ENCODE data around the gene WWC2.

WWC2 gene

DNA sequence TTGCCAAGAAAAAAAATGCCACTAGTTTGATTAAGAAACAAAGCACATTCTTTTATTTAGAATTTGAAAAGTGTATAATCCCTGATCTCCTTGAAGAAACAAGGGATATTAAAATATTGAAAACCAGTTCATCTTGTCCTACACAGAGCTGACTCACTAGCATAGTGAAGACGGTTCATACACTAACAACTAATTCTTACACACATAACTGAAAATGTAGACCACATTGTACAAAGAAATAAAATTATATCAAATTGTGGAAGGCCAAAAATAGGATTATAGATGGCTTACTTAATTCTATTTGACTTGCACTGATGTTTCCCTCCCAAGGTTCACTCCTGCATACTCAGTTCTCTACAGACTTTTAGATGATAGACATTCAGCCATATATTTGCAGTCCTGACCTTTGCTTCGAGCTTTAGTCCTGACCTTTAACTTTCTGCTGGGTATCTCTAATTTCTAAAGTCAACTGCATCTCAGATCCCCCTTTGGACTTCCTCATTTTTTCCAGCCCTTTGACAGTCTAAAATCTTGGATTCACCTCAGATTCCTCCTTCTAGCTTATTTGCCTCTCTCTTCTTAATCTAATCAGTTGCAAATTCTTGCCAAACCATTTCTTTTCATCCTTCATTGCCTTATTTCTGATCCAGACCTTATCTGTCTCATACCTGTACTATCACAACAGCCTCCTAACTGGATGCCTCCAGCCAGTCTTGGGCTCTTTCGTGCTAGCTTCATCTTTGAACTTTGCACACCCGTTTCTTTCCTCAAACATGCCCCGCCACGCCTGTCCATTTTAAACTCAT, 4.5 kb upstream of the WWC2 start:
- H3K4me3 ChIP-seq (ENCODE audit: low read depth, low read length): no peak overlapping the region
- TF ChIP-seq, protein P1, sequence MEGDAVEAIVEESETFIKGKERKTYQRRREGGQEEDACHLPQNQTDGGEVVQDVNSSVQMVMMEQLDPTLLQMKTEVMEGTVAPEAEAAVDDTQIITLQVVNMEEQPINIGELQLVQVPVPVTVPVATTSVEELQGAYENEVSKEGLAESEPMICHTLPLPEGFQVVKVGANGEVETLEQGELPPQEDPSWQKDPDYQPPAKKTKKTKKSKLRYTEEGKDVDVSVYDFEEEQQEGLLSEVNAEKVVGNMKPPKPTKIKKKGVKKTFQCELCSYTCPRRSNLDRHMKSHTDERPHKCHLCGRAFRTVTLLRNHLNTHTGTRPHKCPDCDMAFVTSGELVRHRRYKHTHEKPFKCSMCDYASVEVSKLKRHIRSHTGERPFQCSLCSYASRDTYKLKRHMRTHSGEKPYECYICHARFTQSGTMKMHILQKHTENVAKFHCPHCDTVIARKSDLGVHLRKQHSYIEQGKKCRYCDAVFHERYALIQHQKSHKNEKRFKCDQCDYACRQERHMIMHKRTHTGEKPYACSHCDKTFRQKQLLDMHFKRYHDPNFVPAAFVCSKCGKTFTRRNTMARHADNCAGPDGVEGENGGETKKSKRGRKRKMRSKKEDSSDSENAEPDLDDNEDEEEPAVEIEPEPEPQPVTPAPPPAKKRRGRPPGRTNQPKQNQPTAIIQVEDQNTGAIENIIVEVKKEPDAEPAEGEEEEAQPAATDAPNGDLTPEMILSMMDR (IDR thresholded peaks at IDR 0.05; ENCODE audit: borderline replicate concordance, insufficient read depth, low read depth, low read length): no peak

DNA sequence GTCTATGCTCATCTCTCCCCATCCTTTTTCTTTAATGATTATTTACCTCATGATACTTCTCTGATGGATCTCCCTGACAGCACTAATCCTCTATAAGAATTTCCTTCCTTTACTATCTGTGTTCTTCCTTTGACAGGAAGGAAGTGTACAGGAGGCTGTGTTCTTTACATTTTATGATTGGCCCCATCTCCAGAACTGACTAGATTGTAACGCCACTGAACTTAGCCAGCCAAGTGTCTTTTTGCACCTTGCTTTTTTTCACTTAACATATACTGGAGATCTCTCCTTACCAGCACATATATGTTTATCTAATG, 3.9 kb upstream of the WWC2 start:
- no peak overlapping the region for H3K4me3 ChIP-seq (ENCODE audit: low read depth, low read length)
- TF ChIP-seq, protein P1 (IDR thresholded peaks at IDR 0.05; ENCODE audit: borderline replicate concordance, insufficient read depth, low read depth, low read length): no peak

- TF ChIP-seq, protein P1 (IDR thresholded peaks at IDR 0.05; ENCODE audit: borderline replicate concordance, insufficient read depth, low read depth, low read length): no peak
- no peak overlapping the region for H3K4me3 ChIP-seq (ENCODE audit: low read depth, low read length)
Measured at GRCh38 chr4:183096276-183096965, 2.6 kb upstream of the WWC2 start.

DNA sequence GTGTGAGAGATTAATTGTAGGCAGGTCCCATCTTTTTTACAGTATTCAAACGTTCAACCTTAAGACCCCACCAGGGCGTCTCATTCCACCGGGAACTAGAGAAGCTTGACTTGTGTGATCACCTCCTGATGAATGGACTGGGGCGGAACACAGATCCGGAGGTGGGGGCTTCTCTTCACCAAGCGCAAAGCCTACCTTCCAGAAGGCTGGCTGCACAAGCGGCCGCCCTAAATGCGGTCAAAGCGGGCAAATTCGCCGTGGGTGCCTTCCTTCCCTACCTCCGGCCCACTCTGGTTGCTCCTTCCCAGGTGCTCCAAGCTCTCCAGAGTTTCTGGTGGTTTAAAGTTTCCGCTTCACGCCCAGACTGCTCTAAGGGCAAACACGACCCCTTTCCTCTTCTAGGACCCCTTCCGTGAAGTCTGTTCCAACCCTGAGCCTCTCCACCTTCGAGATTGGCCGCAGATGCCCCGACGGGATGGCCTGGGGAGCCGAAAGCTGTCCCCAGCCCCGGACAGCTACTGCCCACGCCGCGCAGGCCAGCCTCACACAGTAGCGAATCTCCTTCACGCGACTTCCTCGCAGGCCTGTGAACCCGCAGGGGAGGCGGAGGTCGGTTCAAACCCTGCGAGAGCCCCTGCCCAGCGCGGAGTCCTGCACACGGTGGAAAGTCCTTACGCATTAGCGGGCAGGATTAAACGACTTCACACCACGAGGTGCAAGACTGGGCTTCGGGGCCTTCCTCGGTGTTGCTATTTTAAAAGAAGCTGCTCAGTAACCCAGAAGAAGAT, 1.6 kb upstream of the WWC2 start:
- no peak overlapping the region for H3K4me3 ChIP-seq (ENCODE audit: low read depth, low read length)
- TF ChIP-seq, protein P1 (IDR thresholded peaks at IDR 0.05; ENCODE audit: borderline replicate concordance, insufficient read depth, low read depth, low read length): no peak

DNA sequence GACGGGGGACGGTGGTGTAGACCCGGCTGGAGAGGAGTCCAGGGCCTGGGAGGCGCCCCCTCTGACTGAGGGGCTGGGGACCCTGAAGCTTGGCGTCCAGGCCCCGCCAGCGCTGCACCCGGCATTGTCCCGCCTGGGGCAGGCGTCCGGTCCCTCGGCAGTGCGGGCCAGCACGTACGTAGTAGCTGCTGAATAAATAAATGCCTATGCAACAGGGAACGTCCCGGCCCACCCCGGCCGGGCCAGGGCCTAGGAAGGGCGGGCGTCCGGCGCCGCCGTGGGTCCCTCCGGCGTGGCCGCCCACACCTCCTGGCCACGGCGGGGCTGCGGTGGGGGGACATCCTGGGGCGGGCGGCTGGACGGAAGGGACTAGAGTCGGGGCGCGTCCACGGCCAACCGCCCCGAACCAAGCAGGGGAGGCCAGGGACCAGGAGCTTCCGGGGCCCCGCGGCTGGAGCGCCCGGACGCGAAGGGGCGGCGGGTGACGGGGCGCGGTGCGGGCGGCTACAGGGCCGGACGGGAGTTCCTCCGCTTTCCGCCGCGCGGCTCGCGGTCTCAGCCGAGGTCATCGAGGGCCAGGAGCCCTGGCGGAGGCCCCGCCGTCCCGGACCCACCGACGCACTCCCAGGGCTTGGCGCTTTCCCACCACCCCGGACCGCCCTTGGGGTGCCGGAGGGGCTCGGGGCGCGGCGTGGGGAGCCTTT, 886 bp upstream of the WWC2 start:
- TF ChIP-seq, protein P1 (IDR thresholded peaks at IDR 0.05; ENCODE audit: borderline replicate concordance, insufficient read depth, low read depth, low read length): no peak
- H3K4me3 ChIP-seq (ENCODE audit: low read depth, low read length): no peak overlapping the region

GRCh38 chr4:183099537-183100297, 660 bp downstream of the WWC2 start:
- TF ChIP-seq, protein P1 (IDR thresholded peaks at IDR 0.05; ENCODE audit: borderline replicate concordance, insufficient read depth, low read depth, low read length): no peak
- H3K4me3 ChIP-seq (ENCODE audit: low read depth, low read length): peak overlapping the region; percentile 8

Data from GM12875 (cell line).